ENCODE measurements around the gene LMBR1L. TPM values are rescaled to one million over a fixed set of nuclear protein-coding genes. Genes with fewer than 3 reads are reported as not detected.

Gene LMBR1L
- polyA plus RNA-seq, 1 donor from 2014 or later, result 344 TPM

GRCh38 chr12:49084438-49084837, 26.2 kb downstream of the LMBR1L start:
- no peaks in the 10 kb centered on the region for H3K9me2 ChIP-seq (ENCODE audit: insufficient read depth, low read length)
- H3K9me3 ChIP-seq (ENCODE audit: low read length), result no peaks in the 10 kb centered on the region
- H3K4me2 ChIP-seq (ENCODE audit: low read length), result no peak overlapping the region
- no peaks in the 10 kb centered on the region for H4K20me1 ChIP-seq (ENCODE audit: insufficient read depth)
- peaks cover 22% of the 10 kb centered on the region for H3K27me3 ChIP-seq (ENCODE audit: insufficient read depth, low read depth, low read length)
- no peak overlapping the region for H3K27ac ChIP-seq (ENCODE audit: low read length)
- no peak for TF ChIP-seq EZH2 (IDR thresholded peaks at IDR 0.05; ENCODE audit: borderline replicate concordance, insufficient read depth, low read length, poor library complexity, severe bottlenecking)
- no peak for TF ChIP-seq MXI1 (conservative IDR thresholded peaks at IDR 0.05; ENCODE audit: poor library complexity, severe bottlenecking)
- TF ChIP-seq CTCF (IDR thresholded peaks at IDR 0.05; ENCODE audit: poor library complexity, severe bottlenecking), result no peak
- TF ChIP-seq SMC3 (conservative IDR thresholded peaks at IDR 0.05; ENCODE audit: poor library complexity), result no peak
- no peak for TF ChIP-seq EP300 (conservative IDR thresholded peaks at IDR 0.05; ENCODE audit: poor library complexity, severe bottlenecking)
- TF ChIP-seq TAF1 (IDR thresholded peaks at IDR 0.05; ENCODE audit: low read depth), result no peak
- no peak for TF ChIP-seq RAD21 (conservative IDR thresholded peaks at IDR 0.05)
- no peak for TF ChIP-seq POLR2AphosphoS5 (IDR thresholded peaks at IDR 0.05)
- TF ChIP-seq REST (IDR thresholded peaks at IDR 0.05; ENCODE audit: borderline replicate concordance), result no peak
- no peak overlapping the region for H2AFZ ChIP-seq (ENCODE audit: low read depth, low read length)
- H3K79me2 ChIP-seq (replicated peaks; ENCODE audit: insufficient read depth, low read length), result no peaks in the 10 kb centered on the region
- no peaks in the 10 kb centered on the region for H3F3A ChIP-seq (ENCODE audit: insufficient read depth, low read length, poor library complexity, severe bottlenecking)
- no peak overlapping the region for H3K4me3 ChIP-seq (ENCODE audit: low read length)
- no peak overlapping the region for H3K9ac ChIP-seq (ENCODE audit: low read length)
- no peaks in the 10 kb centered on the region for H3K36me3 ChIP-seq (ENCODE audit: insufficient read depth, low read length)

- H3K27ac ChIP-seq (ENCODE audit: low read length), result no peak overlapping the region
- no peak overlapping the region for H3K9ac ChIP-seq (ENCODE audit: low read length)
- H3K9me2 ChIP-seq (ENCODE audit: insufficient read depth, low read length), result no peaks in the 10 kb centered on the region
- H3K4me3 ChIP-seq (ENCODE audit: low read length), result no peak overlapping the region
- no peaks in the 10 kb centered on the region for H3F3A ChIP-seq (ENCODE audit: insufficient read depth, low read length, poor library complexity, severe bottlenecking)
- H3K9me3 ChIP-seq (ENCODE audit: low read length), result no peaks in the 10 kb centered on the region
- no peak for TF ChIP-seq TAF1 (IDR thresholded peaks at IDR 0.05; ENCODE audit: low read depth)
- TF ChIP-seq SMC3 (conservative IDR thresholded peaks at IDR 0.05; ENCODE audit: poor library complexity), result no peak
- TF ChIP-seq REST (IDR thresholded peaks at IDR 0.05; ENCODE audit: borderline replicate concordance), result no peak
- TF ChIP-seq EZH2 (IDR thresholded peaks at IDR 0.05; ENCODE audit: borderline replicate concordance, insufficient read depth, low read length, poor library complexity, severe bottlenecking), result no peak
- TF ChIP-seq CTCF (IDR thresholded peaks at IDR 0.05; ENCODE audit: poor library complexity, severe bottlenecking), result no peak
- TF ChIP-seq POLR2AphosphoS5 (IDR thresholded peaks at IDR 0.05), result no peak
- no peak for TF ChIP-seq RAD21 (conservative IDR thresholded peaks at IDR 0.05)
- TF ChIP-seq MXI1 (conservative IDR thresholded peaks at IDR 0.05; ENCODE audit: poor library complexity, severe bottlenecking), result no peak
- TF ChIP-seq EP300 (conservative IDR thresholded peaks at IDR 0.05; ENCODE audit: poor library complexity, severe bottlenecking), result no peak
- H4K20me1 ChIP-seq (ENCODE audit: insufficient read depth), result no peaks in the 10 kb centered on the region
- no peak overlapping the region for H2AFZ ChIP-seq (ENCODE audit: low read depth, low read length)
- H3K79me2 ChIP-seq (replicated peaks; ENCODE audit: insufficient read depth, low read length), result no peaks in the 10 kb centered on the region
- H3K36me3 ChIP-seq (ENCODE audit: insufficient read depth, low read length), result no peaks in the 10 kb centered on the region
- H3K4me2 ChIP-seq (ENCODE audit: low read length), result no peak overlapping the region
- no peaks in the 10 kb centered on the region for H3K27me3 ChIP-seq (ENCODE audit: insufficient read depth, low read depth, low read length)
Measured at GRCh38 chr12:49079793-49080192, 30.9 kb downstream of the LMBR1L start.

Measured in neural cell (in vitro differentiated cells).